Activated CD8-positive, alpha-beta memory T cell treated with anti-CD3 and anti-CD28 coated beads for 48 hours (primary cell): ENCODE data around the gene COL6A2.
"Not testable (repeated sequence)": the region's sequence is repeated elsewhere in the genome, so short reads cannot be mapped to it uniquely, and the experiment has no call there.

Experiments
- DNase-seq, 3 experiments: peaks; one replicate each; pipeline ENCODE4 v3.0.0-alpha.2; 2020; ENCODE audit warnings: low read depth in 2 of 3, low spot score in 2 of 3

Gene COL6A2

DNA sequence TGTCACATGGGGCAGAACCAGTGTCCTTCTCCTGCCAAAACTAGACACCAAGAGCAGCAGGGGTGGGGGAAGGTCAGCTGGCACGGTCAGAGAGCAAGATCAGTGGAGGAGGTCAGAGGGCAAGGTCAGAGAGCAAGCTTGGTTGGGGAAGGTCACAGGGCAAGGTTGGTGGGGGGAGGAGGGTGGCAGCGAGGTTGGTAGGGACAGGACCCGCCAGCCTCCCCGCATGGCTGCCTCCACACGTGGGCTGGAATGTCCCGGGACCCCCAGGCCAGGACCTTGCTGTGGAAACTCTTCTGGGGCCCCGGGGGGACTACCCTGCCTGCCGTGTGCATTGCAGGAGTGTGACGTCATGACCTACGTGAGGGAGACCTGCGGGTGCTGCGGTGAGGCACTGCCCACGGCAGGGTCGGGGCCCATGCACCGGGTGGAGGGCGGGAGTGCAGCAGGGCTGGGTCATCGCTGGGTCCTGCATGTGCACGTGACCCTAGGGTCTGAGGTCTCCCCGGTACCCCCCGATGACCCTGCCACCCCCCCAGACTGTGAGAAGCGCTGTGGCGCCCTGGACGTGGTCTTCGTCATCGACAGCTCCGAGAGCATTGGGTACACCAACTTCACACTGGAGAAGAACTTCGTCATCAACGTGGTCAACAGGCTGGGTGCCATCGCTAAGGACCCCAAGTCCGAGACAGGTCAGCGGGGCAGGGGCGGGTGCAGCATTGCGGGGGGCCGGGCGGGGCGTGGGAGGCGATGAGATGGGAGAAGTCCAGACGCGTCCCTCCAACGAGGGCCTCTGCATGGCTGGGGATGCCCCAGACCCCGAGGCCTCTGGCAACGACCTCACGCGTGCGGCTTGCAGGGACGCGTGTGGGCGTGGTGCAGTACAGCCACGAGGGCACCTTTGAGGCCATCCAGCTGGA is 27.3 kb downstream of the COL6A2 start:
- DNase-seq, result no peak

DNA sequence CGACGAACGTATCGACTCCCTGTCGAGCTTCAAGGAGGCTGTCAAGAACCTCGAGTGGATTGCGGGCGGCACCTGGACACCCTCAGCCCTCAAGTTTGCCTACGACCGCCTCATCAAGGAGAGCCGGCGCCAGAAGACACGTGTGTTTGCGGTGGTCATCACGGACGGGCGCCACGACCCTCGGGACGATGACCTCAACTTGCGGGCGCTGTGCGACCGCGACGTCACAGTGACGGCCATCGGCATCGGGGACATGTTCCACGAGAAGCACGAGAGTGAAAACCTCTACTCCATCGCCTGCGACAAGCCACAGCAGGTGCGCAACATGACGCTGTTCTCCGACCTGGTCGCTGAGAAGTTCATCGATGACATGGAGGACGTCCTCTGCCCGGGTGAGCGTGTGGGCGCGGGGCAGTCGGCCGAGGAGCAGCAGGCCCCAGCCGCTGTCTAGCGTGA is 28.0 kb downstream of the COL6A2 start:
- DNase-seq, result no peak

- DNase-seq, result no peak
Observed at GRCh38 chr21:46126309-46127238, 28.7 kb downstream of the COL6A2 start.

DNA sequence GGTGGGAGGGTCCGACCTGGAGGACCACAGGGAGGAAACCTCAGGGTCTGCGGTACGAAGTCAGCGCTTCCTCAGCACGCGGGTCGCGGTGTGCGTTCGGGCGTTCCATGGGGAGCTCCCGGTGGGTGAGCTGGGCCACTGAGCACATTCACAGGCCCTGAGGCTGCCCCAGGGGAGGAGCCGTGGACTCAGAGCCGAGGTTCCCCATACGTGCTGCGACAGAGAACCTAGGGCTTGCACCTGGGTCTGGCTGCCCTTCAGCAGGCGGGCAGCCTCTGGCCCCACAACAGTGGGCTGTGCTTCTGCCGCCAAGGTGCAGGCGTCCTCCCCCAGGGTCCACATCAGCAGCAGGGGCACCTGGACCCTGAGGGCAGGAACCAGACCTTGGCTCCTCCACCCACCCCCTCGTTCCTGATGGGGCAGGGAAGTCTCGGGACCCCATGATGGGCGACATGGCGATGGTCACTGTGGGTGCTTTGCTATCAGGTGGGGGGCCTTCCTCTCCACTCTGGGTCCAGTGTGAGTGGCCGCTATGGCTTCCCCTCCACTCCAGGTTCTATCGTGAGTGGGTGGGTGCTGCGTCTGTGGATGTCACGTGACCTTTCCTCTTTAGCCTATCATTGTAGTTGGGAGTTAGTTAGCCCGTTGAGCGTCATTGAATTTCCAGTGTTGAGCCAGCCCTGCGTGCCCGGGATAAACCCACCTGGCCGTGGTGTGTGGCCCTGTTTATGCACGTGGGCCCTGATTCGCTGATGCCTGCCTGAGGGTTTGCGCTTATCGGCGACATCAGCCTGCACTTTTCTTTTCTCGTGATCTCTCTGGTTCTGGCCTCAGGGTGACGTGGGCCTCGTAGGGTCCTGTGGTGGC is 29.6 kb downstream of the COL6A2 start:
- no peak for DNase-seq

DNA sequence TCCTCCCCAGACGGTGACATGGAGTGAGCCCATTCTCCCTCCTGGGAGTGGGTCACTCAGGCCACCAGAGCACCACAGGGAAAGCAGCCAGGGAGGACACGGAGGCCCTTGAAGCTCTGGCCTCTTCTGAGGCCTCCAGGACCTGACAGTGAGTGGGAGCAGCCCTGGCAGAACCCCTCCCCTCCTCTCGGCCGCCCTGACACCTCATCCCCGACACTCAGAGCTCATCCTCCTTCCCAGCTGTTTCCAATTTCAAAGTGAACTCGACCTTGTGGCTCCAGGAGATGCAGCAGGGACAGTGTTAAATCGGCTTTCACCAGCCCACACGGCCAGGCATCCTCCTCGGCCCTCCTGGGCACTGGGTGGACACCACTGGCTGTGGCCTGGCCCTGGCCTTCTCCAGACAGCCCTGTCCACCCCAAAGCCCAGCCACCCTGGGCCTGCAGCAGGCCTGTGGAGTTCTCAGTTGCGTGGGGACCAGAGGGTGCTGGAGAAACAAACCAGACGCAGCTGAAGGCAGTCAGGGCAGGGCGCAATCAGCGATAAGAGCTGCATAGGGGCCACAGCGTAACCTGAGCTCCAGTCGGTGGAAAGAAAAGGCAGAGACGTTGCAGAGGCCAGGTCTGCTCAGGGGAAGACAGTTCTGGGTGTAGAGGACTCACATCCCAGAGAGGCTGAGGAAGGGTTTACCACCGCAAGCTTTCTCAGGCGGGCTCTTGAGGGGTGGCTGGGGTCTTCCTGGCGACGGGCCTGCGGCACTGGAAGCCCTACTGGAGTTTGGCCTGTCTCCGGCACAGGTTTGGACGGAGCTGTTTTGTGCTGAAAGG is 30.4 kb downstream of the COL6A2 start:
- no peak for DNase-seq

DNA sequence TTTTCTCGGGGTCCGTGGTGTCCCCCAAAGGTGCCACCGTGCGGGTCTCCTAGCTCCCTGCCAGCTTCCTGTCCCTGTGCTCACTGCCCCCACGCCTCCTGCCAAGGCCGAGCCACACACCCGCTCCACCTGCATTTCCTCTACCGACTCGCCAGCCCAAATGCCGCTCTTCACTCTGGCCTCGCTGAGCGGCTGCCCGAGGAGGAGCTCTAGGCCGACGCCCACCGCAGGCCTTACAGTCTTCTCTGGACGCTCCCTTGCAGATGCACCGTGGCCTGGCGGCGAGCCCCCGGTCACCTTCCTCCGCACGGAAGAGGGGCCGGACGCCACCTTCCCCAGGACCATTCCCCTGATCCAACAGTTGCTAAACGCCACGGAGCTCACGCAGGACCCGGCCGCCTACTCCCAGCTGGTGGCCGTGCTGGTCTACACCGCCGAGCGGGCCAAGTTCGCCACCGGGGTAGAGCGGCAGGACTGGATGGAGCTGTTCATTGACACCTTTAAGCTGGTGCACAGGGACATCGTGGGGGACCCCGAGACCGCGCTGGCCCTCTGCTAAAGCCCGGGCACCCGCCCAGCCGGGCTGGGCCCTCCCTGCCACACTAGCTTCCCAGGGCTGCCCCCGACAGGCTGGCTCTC is 31.1 kb downstream of the COL6A2 start:
- no peak for DNase-seq

GRCh38 chr21:46129846-46130651 is 32.1 kb downstream of the COL6A2 start:
- DNase-seq, result no peak

- no peak for DNase-seq
Observed at GRCh38 chr21:46130831-46131587, 33.1 kb downstream of the COL6A2 start.

GRCh38 chr21:46131588-46131837 is 33.6 kb downstream of the COL6A2 start:
- DNase-seq, result no peak

GRCh38 chr21:46131838-46132651 is 34.1 kb downstream of the COL6A2 start:
- DNase-seq, result no peak

GRCh38 chr21:46135782-46136395 is 38.0 kb downstream of the COL6A2 start:
- DNase-seq, result no peak

GRCh38 chr21:46136739-46137349 is 38.9 kb downstream of the COL6A2 start:
- no peak for DNase-seq

DNA sequence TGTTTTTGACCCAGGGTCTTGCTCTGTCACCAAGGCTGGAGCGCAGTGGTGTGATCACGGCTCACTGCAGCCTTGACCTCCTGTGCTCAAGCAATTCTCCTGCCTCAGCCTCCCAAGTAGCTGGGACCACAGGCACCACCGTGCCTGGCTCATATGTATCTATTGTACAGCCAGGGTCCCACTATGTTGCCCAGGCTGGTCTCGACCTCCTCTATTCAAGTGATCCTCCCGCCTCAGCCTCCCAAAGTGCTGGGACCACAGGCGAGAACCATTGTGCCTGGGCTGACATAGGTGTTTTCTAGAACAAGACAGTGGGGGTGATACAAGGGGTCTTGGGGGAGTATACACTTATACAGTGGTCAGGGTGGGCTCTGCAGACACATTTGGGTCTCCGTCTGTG is 40.0 kb downstream of the COL6A2 start:
- no peak for DNase-seq

GRCh38 chr21:46138383-46138970 is 40.6 kb downstream of the COL6A2 start:
- DNase-seq, result no peak

DNA sequence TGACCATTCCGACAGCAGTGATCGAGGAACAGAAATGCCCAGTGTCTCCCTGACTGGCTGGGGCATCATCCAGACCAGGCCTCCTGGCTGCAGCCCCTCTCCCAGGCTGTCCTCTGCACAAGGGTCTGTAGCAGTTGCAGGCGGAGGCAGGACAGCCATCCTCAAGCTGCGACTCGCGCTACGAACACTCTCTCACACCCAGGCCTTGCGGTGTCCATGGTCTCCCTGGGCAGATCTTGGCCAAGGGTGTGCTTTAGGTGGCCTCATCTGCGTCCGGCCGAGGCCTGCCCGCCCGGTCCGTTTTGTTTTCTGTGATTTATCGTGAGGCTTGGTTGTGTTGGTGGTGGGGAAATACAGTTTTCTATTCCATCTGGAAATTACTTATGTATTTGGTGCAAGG is 41.8 kb downstream of the COL6A2 start:
- no peak for DNase-seq

GRCh38 chr21:46140352-46141003 is 42.6 kb downstream of the COL6A2 start:
- not testable (repeated sequence) for DNase-seq
